GM12874 (cell line): ENCODE data around the gene SDHD.

ENCODE experiments used
- CTCF ChIP-seq: IDR thresholded peaks from 2 replicates; pipeline ENCODE4 v1.5.1; 2011; ENCODE audit warnings: low read depth, mild to moderate bottlenecking, control low read depth, low read length, moderate library complexity; ENCODE audit not compliant: insufficient read depth

The SDHD gene

GRCh38 chr11:112087212-112087611 is 539 bp downstream of the SDHD start:
- TF ChIP-seq CTCF = no peak

- no peak for TF ChIP-seq CTCF
Measured at GRCh38 chr11:112096194-112096593, 9.5 kb downstream of the SDHD start.

GRCh38 chr11:112097734-112098528 is 11.3 kb downstream of the SDHD start:
- TF ChIP-seq CTCF = no peak

GRCh38 chr11:112100462-112100861 is 13.8 kb downstream of the SDHD start:
- no peak for TF ChIP-seq CTCF

- TF ChIP-seq CTCF = no peak
Measured at GRCh38 chr11:112103446-112103845, 16.8 kb downstream of the SDHD start.

GRCh38 chr11:112106070-112106469 is 19.4 kb downstream of the SDHD start:
- no peak for TF ChIP-seq CTCF

- peak; percentile 57 for TF ChIP-seq CTCF
Measured at GRCh38 chr11:112113539-112114457, 27.1 kb downstream of the SDHD start.
